ENCODE results near the gene TWSG1. TPM values are rescaled to one million over a fixed set of nuclear protein-coding genes. Genes with fewer than 3 reads are reported as not detected.
A peak's percentile ranks its signal among the peaks of the same experiment; 100 is the strongest.

Gene TWSG1
- total RNA-seq, 2 experiments from 2014 or later = 11.0 to 12.2 TPM

DNA sequence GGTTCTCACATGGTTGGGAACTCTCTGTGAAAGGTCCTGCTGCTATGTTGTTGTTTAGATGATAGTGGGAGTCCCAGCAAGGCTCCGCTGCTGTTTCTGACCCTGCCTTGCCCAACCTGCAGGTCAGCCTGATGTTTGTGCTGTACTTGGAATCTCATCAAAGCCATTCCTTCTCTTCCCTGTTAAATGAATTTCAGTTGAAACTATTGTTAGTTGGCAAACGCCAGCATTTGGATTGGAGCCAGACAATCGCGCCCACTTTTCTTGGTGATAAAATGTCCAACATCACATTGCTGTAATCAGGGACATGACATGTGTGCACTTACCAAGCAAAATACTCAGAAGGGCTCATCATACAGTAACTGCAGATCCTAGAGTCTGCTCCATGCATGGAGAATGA is 12.8 kb upstream of the TWSG1 start:
- ChIA-PET CTCF (no interaction called here), POLR2A (no interaction called here)
- Mint-ChIP-seq H3K9me3 (peaks cover 7% of the 10 kb centered on the region), H3K36me3 (no peaks in the 10 kb centered on the region), H3K4me3 (no peak overlapping the region), H3K4me1 (ENCODE audit: low read depth) (no peaks in the 10 kb centered on the region), H3K27me3 (peaks cover 10% of the 10 kb centered on the region), H3K27ac (no peak overlapping the region)
- DNase-seq = no peak
- intact Hi-C loops (cut with micrococcal nuclease) = no loop called here

DNA sequence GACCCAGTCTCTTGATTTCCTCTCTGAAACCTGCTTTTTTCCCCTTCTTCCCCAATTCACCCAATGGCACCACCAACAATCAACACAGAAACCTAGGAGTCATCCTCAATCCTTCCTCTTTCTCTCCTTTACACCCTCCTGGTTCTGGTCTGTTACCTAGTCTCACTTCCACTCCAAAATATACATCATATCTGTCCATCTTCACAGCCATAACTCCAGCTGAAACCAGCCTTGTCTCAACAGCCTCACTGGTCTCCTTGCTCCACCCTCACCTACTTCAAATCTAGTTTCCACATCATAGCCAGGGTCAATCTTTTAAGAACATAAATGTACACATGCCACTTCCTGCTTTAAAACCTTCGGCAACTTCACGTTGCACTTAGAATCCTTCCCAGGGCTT is 11.8 kb upstream of the TWSG1 start:
- Mint-ChIP-seq H3K4me3 (no peak overlapping the region), H3K27me3 (peaks cover 10% of the 10 kb centered on the region), H3K9me3 (peaks cover 7% of the 10 kb centered on the region), H3K4me1 (ENCODE audit: low read depth) (no peaks in the 10 kb centered on the region), H3K36me3 (no peaks in the 10 kb centered on the region), H3K27ac (no peak overlapping the region)
- ChIA-PET POLR2A (no interaction called here), CTCF (no interaction called here)
- DNase-seq = no peak
- intact Hi-C loops (cut with micrococcal nuclease) = no loop called here

DNA sequence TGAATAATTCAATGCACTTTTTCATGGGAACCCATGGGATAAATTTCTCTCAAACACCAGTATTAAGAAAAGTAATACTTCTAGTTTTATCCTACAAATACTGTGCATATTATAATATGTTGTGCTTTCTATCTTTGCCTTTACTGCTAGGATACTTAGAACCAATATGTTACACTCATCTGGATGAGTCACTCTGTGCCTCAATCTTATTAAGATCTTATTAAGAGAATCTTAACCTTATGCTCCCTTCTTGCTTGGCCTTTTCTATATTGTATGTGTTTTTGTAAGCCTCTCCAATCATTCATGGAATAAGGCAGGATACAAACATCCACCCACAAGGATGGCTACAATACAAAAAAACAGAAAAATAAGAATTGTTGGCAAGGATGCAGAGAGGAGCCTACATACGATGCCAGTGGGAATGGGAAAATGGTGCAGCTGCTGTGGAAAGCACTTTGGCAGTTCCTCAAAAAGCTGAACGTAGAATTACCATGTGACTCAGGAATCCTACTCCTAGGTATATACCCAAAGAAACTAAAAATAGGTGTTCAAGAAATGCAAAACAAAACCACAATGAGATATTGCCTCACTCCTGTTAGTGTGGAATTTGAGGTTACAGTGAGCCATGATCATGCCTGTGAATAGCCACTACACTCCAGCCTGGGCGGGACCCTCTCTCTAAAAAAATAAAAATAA is 10.7 kb upstream of the TWSG1 start:
- Mint-ChIP-seq H3K27ac (no peak overlapping the region), H3K4me3 (no peak overlapping the region), H3K36me3 (no peaks in the 10 kb centered on the region), H3K27me3 (peaks cover 10% of the 10 kb centered on the region), H3K9me3 (peaks cover 12% of the 10 kb centered on the region), H3K4me1 (ENCODE audit: low read depth) (no peaks in the 10 kb centered on the region)
- no peak for DNase-seq
- POLR2A ChIA-PET = no interaction called here
- CTCF ChIA-PET = interaction anchor here (0.7 kb wide), 1 partner anchor 10 kb away, joined by 4 read pairs; the partner anchor contains the start of gene TWSG1
- intact Hi-C loops (cut with micrococcal nuclease) = no loop called here

DNA sequence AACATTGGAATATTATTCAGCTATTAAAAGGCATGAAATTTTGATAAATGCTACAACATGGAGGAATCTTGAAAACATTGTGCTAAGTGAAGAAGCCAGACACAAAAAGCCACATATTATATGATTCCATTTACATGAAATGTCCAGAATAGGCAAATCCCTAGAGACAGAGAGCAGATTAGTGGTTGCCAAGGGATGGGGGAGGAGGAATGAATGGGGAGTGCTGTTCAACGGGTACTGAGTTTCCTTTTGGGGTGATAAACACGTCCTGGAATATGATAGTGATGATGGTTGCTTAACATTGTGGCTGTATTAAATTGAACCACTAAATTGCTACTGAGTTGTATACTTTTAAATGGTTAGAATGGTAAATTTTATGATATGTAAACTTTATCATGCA is 8.9 kb upstream of the TWSG1 start:
- ChIA-PET CTCF (no interaction called here), POLR2A (no interaction called here)
- intact Hi-C loops (cut with micrococcal nuclease) = no loop called here

DNA sequence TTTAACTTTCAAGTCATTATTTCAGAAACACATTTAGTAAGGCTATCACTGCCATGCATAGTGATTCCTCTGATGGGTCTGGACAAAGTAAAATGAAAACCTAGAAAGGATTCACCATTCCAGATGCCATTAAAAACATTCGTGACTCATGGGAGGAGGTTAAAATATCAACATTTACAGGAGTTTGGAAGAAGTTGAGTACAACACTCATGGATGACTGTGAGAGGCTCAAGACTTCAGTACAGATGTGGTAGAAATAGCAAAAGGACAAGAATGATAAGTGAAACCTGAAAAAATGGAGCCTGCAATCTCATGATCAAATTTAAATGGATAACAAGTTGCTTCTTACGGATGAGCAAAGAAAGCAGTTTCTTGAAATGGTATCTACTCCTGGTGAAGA is 5.8 kb upstream of the TWSG1 start:
- intact Hi-C loops (cut with micrococcal nuclease) = no loop called here
- ChIA-PET CTCF (no interaction called here), POLR2A (no interaction called here)
- Mint-ChIP-seq H3K36me3 (no peaks in the 10 kb centered on the region), H3K9me3 (peaks cover 5% of the 10 kb centered on the region), H3K27ac (no peak overlapping the region), H3K4me1 (ENCODE audit: low read depth) (peaks cover 2% of the 10 kb centered on the region), H3K4me3 (no peak overlapping the region), H3K27me3 (peaks cover 3% of the 10 kb centered on the region)
- DNase-seq = no peak

More for the DNA sequence above, 8.9 kb upstream of the TWSG1 start:
- H3K27ac Mint-ChIP-seq = no peak overlapping the region
- DNase-seq = no peak
- H3K4me3 Mint-ChIP-seq = no peak overlapping the region
- H3K36me3 Mint-ChIP-seq = no peaks in the 10 kb centered on the region
- peaks cover 10% of the 10 kb centered on the region for H3K27me3 Mint-ChIP-seq
- H3K9me3 Mint-ChIP-seq = peaks cover 5% of the 10 kb centered on the region
- H3K4me1 Mint-ChIP-seq (ENCODE audit: low read depth) = no peaks in the 10 kb centered on the region

DNA sequence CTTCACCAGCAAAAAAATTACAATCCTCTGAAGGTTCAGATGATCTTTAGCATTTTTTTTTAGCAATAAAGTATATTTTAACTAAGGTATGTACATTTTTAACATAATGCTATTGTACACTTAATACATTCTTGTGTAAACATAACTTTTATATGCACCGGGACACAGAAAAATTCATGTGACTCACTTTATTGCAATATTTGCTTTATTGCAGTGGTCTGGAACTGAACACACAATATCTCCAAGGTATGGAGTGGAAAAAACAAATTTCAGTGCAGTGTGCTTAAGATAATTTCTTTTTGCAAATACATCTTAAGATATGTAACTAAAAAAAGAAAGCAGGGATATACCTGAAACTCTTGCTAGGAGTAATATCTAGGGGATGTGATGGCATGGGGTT is 5.1 kb upstream of the TWSG1 start:
- H3K27me3 Mint-ChIP-seq = peaks cover 6% of the 10 kb centered on the region
- DNase-seq = no peak
- peaks cover 5% of the 10 kb centered on the region for H3K9me3 Mint-ChIP-seq
- no peak overlapping the region for H3K4me3 Mint-ChIP-seq
- CTCF ChIA-PET = no interaction called here
- intact Hi-C loops (cut with micrococcal nuclease) = no loop called here
- H3K36me3 Mint-ChIP-seq = no peaks in the 10 kb centered on the region
- POLR2A ChIA-PET = no interaction called here
- peaks cover 5% of the 10 kb centered on the region for H3K4me1 Mint-ChIP-seq (ENCODE audit: low read depth)
- no peak overlapping the region for H3K27ac Mint-ChIP-seq

DNA sequence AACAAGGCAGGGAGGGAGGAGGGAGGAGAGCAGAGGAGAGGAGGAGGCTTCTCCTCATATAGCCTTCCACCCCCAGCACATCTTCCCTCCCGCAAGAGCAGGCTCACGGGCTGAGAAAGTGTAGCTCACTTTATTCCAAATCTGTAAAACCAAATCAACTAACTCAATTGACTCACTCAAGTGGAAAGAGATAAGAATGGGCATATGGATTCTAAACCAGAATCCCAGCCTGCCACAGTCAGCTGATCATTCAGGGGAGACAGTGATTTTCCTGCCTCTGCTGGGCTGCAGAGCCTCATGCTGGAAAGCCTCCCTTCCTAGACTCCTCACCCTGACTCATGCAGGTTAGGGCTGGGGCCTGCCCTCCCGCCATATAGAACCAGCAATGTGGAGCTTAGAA is 4.2 kb upstream of the TWSG1 start:
- intact Hi-C loops (cut with micrococcal nuclease) = loop anchor here (5.0 to 10.0 kb wide), 2 partner anchors 313 to 1194 kb away; partner anchors contain the start of gene NAPG
- no peak overlapping the region for H3K27ac Mint-ChIP-seq
- CTCF ChIA-PET = no interaction called here
- H3K4me1 Mint-ChIP-seq (ENCODE audit: low read depth) = peaks cover 7% of the 10 kb centered on the region
- peaks cover 5% of the 10 kb centered on the region for H3K9me3 Mint-ChIP-seq
- H3K36me3 Mint-ChIP-seq = no peaks in the 10 kb centered on the region
- H3K4me3 Mint-ChIP-seq = no peak overlapping the region
- no peak for DNase-seq
- peaks cover 6% of the 10 kb centered on the region for H3K27me3 Mint-ChIP-seq
- POLR2A ChIA-PET = no interaction called here

DNA sequence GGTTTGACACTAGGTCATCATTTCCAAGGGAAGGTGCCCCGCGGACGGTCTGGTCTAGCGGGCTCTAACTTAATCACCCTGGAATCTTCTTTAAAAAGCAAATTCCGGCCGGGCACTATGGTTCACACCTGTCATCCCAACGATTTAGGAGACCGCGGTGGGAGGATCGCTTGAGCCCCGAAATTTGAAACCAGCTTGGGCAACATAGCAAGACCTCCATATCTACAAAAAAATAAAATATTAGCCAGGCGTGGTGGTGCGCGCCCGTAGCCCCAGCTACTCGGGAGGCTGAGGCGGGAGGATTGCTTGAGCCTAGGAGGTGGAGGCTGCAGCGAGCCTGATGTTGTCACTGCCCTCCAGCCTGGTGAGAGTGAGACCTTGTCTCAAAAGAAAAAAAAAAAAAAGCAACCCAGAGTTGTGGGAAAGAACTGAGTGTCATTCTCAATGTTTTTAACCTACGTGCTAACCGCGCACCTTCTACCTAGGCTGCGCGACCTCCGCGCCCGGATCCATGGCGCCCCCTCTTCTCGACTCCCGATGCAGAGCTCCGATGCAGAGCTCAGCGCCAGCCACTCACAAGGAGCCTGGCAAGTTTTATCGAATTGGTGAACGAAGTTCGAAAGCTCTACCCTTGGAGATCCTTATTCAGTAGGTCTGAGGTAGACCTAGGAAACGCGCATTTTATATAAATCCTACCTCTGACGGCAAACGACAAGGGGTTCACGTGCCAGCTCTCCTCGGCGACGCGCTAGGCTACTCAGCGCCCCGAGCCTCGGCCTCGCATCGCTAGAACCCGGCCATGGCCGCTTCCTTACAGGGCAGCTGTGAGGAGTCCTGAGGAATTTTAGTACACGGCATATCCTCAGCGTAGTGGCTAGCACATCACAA is 888 bp upstream of the TWSG1 start:
- Mint-ChIP-seq H3K4me3 (peak overlapping the region; percentile 83), H3K36me3 (no peaks in the 10 kb centered on the region), H3K27ac (peak overlapping the region; percentile 47), H3K4me1 (ENCODE audit: low read depth) (peaks cover 20% of the 10 kb centered on the region), H3K9me3 (peaks cover 2% of the 10 kb centered on the region), H3K27me3 (peaks cover 6% of the 10 kb centered on the region)
- DNase-seq = no peak
- ChIA-PET CTCF (interaction anchor here (0.6 to 2.8 kb wide), 9 partner anchors 10 to 284 kb away, joined by 3 to 11 read pairs (median 3); no protein-coding TSS in a partner anchor), POLR2A (interaction anchor here (1.0 to 1.3 kb wide), 2 partner anchors 193 to 251 kb away, joined by 3 read pairs; no protein-coding TSS in a partner anchor)
- intact Hi-C loops (cut with micrococcal nuclease) = loop anchor here (1.0 to 10.0 kb wide), 7 partner anchors 142 to 1191 kb away; partner anchors contain the start of genes ANKRD12, MTCL1, NAPG and RALBP1

DNA sequence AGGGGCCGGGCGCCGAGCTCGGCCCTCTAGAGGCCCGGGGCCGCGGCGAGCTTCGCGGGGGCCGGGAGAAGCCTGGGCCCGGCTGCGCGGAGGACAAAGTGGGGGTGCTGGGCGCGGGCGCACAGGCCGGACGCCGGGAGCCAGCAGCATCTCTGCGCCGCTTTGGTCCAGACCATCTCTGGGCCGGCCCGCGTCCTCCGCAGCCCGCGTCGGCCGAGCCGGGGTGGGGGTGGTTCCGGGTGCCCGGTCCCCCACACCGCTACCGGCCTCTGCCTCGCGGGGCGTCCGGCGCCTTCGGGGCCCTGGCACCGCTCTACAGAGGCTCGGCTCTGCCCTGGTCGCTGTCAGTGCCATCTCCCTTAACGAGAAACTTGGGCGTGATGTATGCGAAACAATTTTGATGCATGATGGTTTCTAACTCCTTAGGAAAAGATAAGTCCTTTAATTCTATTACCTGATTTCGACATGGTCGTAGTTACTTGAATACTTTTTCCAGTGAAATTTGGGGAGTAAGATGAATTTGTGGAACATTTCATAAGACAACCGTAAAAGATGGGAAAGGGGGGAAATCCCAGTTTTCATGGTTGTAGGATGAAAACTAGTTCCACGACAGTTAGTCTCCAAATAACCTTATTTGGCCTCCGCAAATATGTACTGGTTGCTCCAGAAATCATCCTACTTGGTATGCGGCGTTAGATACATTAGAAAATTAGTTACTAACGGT is 562 bp downstream of the TWSG1 start:
- Mint-ChIP-seq H3K9me3 (no peaks in the 10 kb centered on the region), H3K4me1 (ENCODE audit: low read depth) (peaks cover 20% of the 10 kb centered on the region), H3K36me3 (no peaks in the 10 kb centered on the region), H3K27me3 (peaks cover 6% of the 10 kb centered on the region), H3K4me3 (peak overlapping the region; percentile 83), H3K27ac (no peak overlapping the region)
- ChIA-PET POLR2A (interaction anchor here (0.9 to 1.3 kb wide), 3 partner anchors 195 to 253 kb away, joined by 3 read pairs; no protein-coding TSS in a partner anchor), CTCF (interaction anchor here (1.0 to 2.8 kb wide), 6 partner anchors 12 to 267 kb away, joined by 3 to 11 read pairs (median 4); no protein-coding TSS in a partner anchor)
- intact Hi-C loops (cut with micrococcal nuclease) = loop anchor here (1.0 to 10.0 kb wide), 8 partner anchors 93 to 1190 kb away; partner anchors contain the start of genes ANKRD12, MTCL1, NAPG and RALBP1
- DNase-seq = peak; percentile 46

DNA sequence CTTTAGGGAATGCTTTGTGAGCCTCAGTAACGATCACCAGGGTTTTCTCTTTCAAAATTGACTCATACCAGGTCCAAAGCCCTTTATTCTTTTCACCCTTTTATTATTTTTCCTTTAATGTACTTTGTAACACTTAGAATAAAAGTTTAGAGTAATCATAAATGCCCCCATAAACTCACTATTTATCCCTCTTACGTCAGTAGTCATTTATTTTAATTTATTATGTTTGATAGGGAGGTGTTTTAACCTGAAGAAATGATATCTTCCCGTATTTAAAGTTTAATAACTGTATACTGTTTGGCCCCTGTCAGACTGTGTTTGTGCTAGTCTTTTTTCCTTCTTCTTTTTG is 1.1 kb downstream of the TWSG1 start:
- Mint-ChIP-seq H3K36me3 (peaks cover 4% of the 10 kb centered on the region), H3K27me3 (peaks cover 6% of the 10 kb centered on the region), H3K4me1 (ENCODE audit: low read depth) (peaks cover 20% of the 10 kb centered on the region), H3K4me3 (peak overlapping the region; percentile 83), H3K9me3 (no peaks in the 10 kb centered on the region), H3K27ac (no peak overlapping the region)
- POLR2A ChIA-PET = no interaction called here
- intact Hi-C loops (cut with micrococcal nuclease) = loop anchor here (2.0 to 10.0 kb wide), 3 partner anchors 93 to 1189 kb away; partner anchors contain the start of genes MTCL1 and NAPG
- DNase-seq = no peak
- CTCF ChIA-PET = no interaction called here

DNA sequence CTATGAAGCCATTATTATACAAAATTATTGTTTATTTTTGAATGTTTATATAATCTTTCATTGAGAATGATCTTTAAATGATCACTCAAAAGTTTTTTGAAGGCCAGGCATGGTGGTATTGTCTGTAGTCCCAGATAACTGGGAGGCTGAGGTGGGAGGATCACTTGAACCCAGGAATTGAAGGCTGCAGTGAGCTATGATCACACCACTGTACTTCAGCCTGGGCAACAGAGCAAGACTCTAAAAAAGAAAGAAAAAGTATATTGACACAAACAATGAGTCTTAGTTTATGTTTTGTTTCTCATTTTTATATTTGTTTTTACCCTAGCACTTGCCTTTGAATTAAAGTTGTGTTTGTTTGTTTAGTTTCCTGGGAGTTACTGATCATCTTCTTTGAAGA is 2.3 kb downstream of the TWSG1 start:
- H3K4me1 Mint-ChIP-seq (ENCODE audit: low read depth) = peaks cover 20% of the 10 kb centered on the region
- CTCF ChIA-PET = interaction anchor here (1.3 kb wide), 1 partner anchor 263 kb away, joined by 5 read pairs; no protein-coding TSS in a partner anchor
- peaks cover 5% of the 10 kb centered on the region for H3K36me3 Mint-ChIP-seq
- POLR2A ChIA-PET = no interaction called here
- no peaks in the 10 kb centered on the region for H3K9me3 Mint-ChIP-seq
- no peak overlapping the region for H3K4me3 Mint-ChIP-seq
- intact Hi-C loops (cut with micrococcal nuclease) = loop anchor here (5.0 to 10.0 kb wide), 2 partner anchors 95 to 1188 kb away; partner anchors contain the start of gene NAPG
- peaks cover 3% of the 10 kb centered on the region for H3K27me3 Mint-ChIP-seq
- H3K27ac Mint-ChIP-seq = no peak overlapping the region
- no peak for DNase-seq

DNA sequence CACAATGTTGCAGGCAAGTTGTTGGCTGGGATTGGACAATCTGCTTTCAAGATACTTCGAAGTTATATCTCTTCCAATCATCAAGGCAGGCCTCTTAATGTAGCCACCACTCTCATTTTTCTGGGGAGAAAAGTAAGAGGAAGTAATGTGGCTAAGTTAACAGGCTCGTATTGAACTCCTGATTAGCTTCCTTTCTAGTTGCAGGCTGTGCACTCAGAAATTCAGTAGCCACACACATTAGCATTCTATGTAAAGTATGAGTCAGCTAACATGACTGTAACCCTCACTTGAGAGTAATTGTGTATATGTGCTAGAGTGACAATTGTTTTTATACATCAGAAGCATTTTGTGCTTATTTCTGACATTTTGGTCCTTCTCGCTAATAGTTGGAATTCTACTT is 3.3 kb downstream of the TWSG1 start:
- DNase-seq = no peak
- POLR2A ChIA-PET = no interaction called here
- Mint-ChIP-seq H3K4me1 (ENCODE audit: low read depth) (peaks cover 20% of the 10 kb centered on the region), H3K4me3 (no peak overlapping the region), H3K27ac (no peak overlapping the region), H3K9me3 (no peaks in the 10 kb centered on the region), H3K27me3 (peaks cover 3% of the 10 kb centered on the region), H3K36me3 (peaks cover 5% of the 10 kb centered on the region)
- CTCF ChIA-PET = no interaction called here
- intact Hi-C loops (cut with micrococcal nuclease) = loop anchor here (5.0 to 10.0 kb wide), 2 partner anchors 96 to 1187 kb away; partner anchors contain the start of gene NAPG

All from activated CD4-positive, alpha-beta memory T cell treated with anti-CD3 and anti-CD28 coated beads for 36 hours (primary cell).